HG02852 (cell line): ENCODE measurements around the gene TBC1D17.

Source experiments
- ATAC-seq: cut with Tn5 transposase; IDR thresholded peaks from one replicate; pipeline ENCODE4 v1.9.1; 2021; ENCODE audit warnings: mild to moderate bottlenecking, moderate library complexity; ENCODE audit not compliant: unreplicated experiment

The TBC1D17 gene

DNA sequence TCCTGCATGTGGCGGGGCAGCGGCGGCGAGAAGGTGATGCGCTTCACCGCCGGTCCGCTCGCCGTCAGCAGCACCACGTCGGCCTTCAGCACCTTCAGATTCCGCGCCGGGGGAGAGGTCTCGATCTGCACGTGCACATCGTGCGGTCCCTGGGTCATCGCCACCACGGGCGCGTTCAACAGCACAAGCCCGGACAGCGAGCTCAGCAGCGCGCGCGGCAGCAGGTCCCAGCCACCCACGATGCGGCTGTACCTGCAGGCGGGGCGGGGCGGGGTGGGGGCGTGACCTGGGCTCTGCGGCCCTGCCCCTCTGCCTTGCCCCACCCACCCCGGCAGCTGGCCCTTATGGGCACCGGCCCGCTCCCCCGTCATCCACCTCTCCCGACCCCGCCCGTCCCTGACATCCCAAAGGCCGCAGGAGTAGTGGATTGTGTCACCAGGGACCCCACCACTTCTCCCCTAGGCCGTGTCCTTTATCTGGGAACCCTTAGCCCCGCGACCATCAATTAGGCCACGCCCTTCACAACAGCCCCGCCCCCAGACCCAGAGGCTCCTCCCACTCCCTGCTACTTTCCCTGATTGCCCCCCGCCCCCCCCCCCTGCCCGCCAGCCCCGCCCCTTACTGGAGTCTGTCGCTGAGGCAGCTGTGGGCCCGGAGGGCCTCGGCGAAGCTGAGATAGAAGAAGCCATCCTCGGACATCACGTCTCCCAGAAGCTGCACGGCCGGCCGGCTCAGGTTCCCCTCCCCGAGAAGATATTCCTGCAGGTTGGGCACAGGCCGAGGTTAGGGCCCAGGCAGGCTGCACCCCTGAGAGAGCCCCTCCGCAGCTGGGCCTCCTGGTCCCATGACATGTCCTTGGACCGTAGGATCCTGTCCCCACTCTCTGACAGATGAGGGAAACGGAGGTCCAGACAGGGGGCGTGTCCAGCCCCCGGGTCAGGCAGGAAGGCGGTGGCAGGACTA is 13.1 kb downstream of the TBC1D17 start:
- no peak for ATAC-seq

DNA sequence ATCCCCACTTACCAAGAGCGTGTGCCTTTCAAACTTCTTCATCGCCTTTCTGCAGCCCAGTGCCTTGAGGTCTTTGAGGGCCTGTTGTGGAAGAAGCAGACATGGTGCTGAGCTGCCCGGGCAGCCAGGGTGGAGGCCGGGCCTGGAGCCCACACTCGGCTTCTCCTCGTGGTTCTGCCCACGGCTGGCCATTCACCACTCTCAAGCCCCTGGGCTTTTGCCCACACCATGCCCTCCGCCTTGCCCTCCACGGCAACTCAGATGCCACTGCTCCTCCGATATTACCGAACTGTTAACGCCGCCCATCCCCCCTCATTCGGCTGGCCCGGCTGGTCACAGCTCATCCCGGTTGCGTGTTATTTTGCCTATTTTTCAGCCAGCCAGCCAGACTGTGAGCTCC is 13.9 kb downstream of the TBC1D17 start:
- ATAC-seq, result no peak

DNA sequence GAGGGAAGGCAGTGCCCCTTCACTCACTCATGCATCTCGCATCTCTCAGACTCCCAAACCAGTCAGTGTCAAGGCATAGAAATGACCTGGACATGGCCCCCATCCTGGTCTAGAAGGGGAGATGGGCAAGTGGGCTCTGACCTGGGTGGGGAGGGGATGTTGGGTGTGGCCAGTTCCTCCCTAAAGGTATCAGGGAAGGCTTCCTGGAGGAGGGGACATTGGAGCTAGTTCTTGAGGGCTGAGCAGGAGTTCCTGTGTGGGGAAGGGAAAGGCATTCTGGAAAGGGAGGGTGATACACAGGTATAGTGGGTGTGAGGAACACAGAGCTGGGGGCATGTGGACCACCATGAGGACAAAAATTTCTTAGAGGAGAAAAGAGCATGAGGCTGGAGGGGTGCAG is 15.2 kb downstream of the TBC1D17 start:
- no peak for ATAC-seq

DNA sequence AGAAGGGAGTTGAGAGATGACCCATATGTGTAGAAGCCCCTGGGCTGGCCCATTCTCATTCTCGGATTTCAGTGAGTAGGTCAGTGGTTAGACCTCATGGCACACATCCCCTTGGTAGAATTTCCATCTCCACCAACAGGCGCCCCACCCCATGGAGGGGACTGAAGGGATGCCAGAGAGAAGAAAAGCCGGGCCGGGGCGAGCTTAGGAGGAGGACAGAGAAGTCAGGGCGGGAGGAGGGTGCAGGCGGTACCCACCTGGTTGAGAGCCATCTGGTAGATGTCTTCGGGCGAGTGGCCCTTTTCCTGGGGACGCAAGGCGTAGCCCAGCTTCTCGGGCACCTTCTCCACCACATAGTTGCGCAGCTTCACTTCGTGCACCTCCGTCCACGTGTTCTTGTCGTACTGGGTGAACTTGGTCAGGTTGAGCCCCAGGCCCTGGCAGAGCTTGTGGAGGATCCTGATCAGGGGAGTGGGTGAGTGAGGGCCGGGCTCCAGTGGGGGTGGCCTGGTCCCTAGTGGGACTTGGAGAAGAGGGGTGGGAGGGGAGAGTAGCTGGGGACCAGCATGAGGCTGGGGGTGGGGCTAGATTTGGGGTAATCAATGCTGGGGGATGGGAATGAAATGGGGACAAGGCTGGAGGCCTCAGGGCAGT is 16.6 kb downstream of the TBC1D17 start:
- no peak for ATAC-seq

DNA sequence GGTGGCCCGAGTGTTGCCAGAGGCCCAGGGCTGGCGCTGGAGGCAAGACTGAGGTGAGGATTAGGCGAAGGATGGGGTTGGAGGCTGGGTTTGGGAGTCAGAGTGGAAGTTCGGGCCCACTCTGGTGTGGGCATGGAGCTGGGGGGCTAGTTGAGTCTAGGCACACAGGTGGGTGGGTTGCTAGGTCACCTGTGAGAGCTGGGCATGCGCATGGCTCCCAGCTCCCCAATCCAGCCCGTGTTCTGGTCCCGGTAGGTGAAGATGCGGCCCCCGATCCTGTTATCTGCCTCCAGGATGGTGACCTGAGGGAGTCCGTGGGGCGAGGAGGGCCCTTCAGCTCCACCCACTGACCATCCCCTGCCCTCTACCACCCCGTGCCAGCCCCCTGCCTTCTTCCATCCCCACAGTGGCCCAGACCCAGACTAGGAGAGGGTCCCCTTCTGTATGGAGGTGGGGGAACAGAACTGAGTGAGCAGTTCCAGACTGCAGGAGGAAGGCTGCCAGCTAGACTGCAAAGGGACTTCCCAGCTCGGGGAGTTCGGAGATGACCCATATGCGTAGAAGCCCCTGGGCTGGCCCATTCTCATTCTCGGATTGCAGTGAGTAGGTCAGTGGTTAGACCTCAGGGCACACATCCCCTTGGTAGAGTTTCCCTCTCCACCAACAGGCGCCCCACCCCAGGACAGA is 17.5 kb downstream of the TBC1D17 start:
- ATAC-seq, result no peak

DNA sequence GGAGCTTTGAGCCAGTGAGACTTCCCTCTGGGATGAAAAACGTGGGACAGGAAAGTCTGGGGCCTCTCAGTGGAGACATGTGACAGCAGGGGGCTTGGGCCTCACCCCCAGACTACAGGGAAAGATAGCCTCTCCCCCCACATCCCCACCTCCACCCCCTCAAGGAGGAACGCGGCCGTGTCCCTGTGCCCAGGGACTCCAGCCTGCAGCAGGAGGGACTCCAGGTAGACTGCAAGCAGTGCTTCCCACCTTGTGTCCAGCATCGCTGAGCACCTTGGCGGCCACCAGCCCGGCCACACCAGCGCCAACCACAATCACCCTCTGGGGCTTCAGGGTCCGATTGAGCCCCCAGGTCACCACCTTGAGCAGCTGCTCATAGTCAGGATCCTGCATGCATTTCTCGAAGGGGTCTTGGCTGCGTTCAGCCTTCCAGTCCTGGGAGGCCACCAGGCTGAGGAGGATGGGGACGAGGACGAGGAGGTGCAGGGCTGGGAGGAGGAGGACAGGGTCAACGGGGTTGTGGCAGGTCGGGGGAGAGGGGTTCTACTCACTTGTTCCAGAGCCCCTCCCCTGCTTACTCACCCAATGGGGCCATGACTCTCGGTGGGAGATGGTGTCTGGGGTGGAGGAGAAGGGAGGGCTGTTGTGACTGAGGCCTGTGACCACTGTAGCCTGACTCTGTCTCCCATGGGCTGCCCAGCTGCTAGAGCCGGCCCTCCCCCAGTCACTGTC is 18.2 kb downstream of the TBC1D17 start:
- no peak for ATAC-seq

DNA sequence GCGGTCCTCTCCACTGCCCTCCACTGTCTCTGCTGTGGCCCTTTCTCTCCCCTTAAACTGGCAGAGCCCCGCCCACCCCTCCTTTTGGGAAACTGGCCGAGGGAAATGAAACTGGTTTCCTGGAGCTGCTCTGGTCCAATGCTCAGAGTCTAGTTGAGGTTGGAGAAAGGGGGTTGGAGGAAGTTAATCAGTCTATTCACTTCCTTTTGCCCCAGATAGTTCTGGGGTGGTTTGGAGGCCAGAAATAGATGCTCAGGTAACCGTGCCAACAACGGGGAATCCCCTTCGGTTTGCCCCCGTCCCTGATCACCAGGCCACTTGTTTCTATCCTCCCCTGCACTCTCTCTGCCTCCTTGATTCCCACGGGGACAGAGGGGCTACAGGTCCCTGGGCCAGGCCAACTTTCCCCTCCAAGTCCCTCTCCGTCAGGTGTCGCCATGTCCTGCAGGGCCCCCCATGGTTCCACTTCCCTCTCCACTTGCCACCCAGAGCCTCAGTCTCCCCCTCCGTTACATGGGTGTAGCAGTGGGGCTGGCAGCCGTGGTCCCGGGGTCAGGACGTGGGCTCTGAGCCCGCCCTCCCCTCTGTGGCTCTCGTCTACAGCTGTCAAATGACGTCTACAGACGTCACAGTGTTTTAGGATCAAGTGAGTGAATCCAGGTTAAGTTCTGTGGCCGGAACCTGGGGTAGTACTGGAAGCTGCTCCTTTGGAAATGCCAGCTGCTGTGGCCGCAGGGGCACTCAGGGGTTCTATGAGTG is 19.5 kb downstream of the TBC1D17 start, which contains the start of gene IL4I1:
Gene IL4I1, minus strand, starts transcription at position 25 of the 759 bp plus-strand sequence. CDS start 727 bp downstream, outside the sequence.
- no peak for ATAC-seq

DNA sequence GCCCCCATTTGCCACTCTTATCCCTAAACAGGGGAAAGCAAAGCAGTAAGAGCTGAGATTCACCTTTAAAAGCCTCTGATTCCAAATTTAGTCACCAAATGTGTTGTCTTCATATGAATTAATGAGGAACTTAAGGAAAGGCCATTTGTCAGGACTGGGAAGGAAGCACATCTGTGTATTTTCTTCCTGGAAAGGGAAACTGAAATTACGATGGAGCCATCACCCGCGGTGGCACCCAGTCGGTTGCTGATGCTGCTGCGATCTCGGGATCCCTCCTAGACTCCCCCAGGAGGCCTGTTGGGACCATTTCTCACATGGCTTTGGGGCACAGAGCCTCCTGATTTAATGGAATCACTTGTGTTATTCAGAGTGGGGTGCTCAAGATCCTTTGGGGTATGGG is 26.6 kb downstream of the TBC1D17 start:
- ATAC-seq, result no peak

DNA sequence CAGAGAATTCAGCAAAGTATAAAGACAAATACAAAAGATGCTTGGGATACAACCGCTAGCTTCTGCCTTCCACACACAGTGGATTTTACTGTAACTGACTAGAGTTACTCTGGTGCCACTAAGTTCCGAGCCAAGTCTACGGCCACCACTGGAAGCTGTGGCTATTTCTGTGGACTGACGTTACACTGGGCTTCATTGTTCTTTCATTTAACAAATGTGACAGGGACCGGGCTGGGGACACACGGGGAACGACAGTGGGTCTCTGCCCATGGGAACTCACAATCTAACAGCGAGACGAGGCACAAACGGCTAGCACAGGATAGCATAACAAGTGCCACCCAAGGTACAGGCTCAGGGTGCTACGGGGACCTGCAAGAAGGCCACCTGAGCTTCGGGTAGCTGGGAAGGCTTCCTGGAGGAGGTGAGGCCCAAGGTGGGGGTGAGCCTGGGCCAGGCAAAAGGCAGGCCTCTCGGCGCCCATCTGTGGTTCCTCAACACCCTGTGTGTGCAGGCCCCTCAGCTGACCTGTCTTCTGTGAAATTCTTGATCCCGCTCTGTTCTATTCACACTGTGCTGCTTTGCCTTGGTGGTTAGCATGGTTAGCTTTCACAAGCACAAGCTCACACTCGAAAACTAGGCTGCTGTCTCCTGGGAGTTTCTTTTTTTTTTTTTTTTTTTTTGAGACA is 29.5 kb downstream of the TBC1D17 start:
- ATAC-seq, result no peak

DNA sequence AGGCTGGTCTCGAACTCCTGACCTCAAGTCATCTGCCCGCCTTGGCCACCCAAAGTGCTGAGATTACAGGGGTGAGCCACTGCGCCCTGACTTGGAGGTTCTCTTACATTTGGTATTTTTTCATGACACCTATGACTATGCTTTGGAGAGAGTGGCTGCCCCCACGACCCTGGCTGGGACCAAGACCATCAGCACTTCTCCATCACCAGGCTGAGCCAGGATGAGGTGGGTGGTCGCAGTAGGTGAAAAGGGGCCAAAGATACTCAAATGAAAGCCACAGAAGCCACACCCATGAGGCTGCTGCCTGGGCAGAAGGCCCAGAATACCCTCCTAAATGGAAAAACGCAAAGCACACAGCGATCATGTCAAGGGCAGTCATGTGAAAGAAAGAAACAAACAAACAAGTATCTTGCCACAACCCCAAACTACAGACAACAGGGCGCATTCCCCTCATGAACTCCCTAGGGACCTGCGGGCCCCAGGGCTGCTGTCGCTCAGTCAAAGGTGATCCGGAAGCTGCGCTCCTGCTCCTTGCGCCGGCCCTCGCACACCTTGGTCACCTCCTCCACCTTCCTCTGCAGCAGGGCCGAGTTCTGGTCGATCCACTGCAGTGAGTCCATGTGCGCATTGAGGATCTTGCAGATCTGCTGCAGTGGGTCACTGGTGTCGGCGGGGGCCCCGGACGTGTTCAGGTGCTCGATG is 30.4 kb downstream of the TBC1D17 start:
- no peak for ATAC-seq

DNA sequence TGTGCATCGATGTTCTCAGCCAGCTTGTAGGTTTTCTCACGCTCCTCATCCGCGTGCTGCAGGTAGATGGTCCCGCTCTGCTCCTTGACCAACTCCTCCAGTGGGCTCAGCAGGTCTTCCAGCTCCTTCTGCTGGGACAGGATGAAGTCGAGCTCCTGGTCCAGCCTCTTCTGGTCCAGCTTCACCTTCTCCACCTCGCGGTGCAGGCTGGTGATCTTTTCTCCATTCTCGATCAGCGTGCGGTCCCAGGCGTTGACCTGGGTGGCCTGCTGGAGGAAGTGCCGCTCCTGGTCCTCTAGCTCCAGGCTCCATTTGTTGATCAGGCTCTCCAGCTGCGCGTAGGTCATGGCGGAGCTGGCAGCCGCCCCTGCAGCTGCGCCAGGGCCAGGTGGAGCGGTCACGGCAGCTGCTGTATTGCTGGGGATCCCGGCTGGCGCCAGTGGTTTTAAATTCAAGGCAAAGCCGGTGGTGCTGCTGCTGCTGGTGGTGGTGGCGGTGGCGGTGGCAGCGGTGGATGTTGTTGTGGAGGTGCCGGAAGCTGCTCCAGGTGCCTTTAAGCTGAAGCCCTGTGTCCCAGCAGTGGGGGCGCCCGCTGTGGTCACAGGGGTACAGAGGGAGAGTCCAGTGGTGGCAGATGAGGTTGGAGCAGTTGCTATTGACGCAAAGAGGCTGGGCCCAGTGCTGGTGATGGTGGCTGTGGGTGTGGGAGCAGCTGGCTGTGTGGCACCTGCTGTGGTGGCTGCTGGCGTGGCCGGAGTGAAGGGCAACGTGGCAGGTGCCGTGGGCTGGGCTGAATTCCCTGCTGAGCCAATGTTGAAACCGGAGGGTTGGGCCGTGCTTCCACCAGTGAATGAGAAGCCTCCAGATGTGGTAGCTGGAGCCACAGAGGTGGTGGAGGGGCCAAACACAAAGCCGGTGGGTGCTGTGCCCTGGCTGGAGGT is 31.2 kb downstream of the TBC1D17 start:
- ATAC-seq, result no peak

DNA sequence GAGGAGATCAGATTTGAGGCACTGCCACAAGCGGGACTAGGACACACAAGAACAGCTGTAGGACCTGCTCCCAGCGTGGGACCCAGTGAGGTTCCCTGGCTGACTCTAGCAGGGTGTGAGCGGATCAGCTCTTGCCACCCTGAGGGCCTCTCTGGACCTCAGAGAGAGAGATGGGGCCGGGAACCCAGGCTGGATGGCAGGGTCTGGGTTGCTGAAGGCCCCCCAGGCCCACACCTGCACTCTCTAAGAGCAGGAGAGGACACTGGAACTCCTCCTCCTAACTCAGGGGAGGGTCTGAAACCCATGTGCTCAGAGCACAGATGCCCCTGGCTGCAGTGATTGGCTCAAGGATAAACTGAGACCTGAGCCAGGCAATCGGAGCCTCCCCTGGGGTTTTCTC is 32.7 kb downstream of the TBC1D17 start:
- no peak for ATAC-seq

DNA sequence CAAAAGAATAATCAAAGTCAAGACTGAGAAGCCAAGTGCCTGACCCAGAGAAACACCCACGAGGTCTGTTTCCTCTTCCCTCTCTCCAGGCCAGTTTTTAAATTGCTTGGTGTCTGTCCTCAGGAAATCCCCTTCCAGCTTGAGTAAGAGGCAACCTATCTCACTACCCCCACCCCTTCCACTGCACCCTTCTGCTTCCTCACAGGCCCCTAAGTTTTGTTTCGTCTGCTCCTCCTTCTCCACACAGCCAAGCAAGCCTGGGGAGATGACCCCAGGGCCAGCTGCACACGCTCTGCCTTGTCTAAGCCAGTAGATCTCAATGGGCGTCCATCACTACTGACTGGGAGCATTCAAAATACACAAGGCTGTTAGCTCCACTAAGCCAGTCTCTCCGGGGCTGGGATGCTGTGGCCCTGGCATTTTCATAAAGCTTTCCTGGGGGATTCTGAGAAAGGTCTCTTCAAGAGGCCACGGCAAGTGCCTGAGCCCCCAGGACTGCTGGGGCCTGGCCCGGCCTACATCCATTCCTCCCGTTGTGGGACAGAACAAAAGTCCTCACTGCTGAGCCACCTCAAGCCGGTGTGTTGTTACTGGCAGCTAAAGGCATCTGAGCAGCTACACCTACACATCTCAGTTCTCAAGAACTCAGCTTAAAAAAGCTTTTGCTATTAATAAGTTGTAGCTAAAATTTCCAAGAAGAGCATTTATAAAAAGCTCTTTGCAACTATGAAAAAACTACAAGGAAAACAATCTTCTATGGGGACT is 34.1 kb downstream of the TBC1D17 start:
- no peak for ATAC-seq

DNA sequence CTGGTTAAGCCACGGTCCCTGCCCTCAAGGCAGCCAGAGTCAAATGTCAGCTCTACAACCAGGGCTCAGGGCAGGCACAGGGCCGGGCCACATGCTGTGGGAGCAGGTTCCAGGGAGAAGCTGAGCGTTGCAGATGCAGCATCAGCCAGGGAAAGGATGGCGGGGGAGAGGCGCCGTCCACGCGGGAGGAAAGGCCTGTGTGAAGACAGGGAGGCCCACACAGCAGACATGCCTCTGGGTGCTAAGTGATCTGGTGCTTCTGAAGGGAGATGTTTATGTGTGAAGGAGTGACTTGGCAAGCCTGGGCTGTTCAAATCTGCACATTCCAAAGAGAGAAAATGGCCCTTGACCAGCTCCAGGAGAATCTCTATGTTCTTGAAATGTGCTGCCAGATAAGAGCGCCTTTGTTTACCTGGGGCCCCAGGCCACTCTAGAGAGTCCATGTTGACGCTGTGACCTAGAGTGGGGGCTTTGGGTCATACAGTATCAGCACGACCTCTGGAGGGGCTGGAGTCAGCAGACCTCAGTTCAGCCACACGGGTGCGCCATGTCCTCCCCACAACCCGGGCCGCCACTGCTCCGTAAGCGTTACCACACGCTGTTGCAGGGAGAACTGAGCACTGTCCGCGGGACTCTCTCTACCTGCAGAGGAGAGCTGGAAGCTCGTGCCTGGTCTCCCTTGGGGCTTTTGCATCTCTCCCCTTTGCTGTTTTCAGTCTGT is 35.6 kb downstream of the TBC1D17 start:
- no peak for ATAC-seq

DNA sequence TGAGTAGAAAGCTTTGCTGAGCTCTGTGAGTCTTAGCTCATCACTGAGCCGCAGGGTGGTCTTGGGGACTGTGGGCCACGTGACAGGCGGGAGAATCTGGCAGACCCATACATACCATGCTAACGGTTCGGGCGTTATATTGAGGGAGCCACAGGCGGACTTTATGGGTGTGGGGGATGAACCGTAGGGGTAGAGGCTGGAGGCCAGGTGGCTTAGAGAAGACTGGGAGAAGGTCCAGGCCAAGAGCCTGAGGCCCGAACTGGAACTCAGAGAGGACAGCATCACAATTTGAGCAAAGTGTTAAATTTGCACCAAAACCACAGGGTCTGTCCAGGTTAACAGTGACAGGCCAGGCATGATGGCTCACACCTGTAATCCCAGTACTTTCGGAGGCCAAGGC is 36.2 kb downstream of the TBC1D17 start:
- ATAC-seq, result no peak

DNA sequence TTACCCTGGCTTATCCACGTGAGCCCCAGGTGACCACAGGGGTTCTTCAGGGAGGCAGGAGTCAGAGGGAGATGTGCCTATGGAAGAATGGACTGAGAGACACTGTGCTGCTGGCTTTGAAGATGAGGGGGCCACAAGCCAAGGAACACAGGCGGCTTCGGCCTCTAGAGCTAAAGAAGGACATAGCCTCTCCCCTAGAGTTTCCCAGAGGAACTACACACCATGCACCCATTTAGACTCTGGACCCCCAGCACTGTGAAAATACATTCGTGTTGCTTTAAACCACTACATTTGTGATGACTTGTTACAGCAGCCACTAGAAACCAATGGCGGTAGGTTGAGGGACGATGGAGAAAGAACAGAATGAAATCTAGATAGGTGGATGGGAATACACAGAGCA is 37.8 kb downstream of the TBC1D17 start:
- ATAC-seq, result no peak
